H9 (cell line): ENCODE results near the gene MYCN. TPM values are rescaled to one million over a fixed set of nuclear protein-coding genes. Genes with fewer than 3 reads are reported as not detected.

Source experiments
- DNase-seq: peaks from one replicate; pipeline ENCODE4 v3.0.0-alpha.2; 2017
- H2AFZ ChIP-seq: one replicate; pipeline ENCODE4 v1.6.1; 2013; ENCODE audit warnings: mild to moderate bottlenecking, low read length, control low read depth, moderate library complexity
- H2AK5ac ChIP-seq: 2 replicates; pipeline ENCODE4 v1.6.1; 2013; ENCODE audit warnings: low read length, control low read depth, mixed read lengths; ENCODE audit not compliant: insufficient read length
- H2BK120ac ChIP-seq: one replicate; pipeline ENCODE4 v1.6.1; 2013; ENCODE audit warnings: low read depth, mild to moderate bottlenecking, low read length, control low read depth, inconsistent platforms; ENCODE audit not compliant: poor library complexity, severe bottlenecking
- H2BK12ac ChIP-seq: 2 replicates; pipeline ENCODE4 v1.6.1; 2013; ENCODE audit warnings: low read length, control low read depth, mixed read lengths, low read depth; ENCODE audit not compliant: insufficient read length
- H2BK15ac ChIP-seq: 2 replicates; pipeline ENCODE4 v1.6.1; 2013; ENCODE audit warnings: low read depth, low read length, control low read depth
- H2BK20ac ChIP-seq: one replicate; pipeline ENCODE4 v1.6.1; 2013; ENCODE audit warnings: low read depth, mild to moderate bottlenecking, low read length, control low read depth, inconsistent platforms; ENCODE audit not compliant: poor library complexity, severe bottlenecking
- H2BK5ac ChIP-seq: 2 replicates; pipeline ENCODE4 v1.6.1; 2013; ENCODE audit warnings: low read length, control low read depth, mixed read lengths; ENCODE audit not compliant: insufficient read length
- H3K14ac ChIP-seq: 2 replicates; pipeline ENCODE4 v1.6.1; 2013; ENCODE audit warnings: low read length, control low read depth; ENCODE audit not compliant: insufficient read depth
- H3K18ac ChIP-seq: 2 replicates; pipeline ENCODE4 v1.6.1; 2013; ENCODE audit warnings: low read depth, mild to moderate bottlenecking, mixed read lengths, low read length, control low read depth; ENCODE audit not compliant: insufficient read length
- H3K23ac ChIP-seq: 2 replicates; pipeline ENCODE4 v1.6.1; 2013; ENCODE audit warnings: low read length, control low read depth, mixed read lengths, low read depth; ENCODE audit not compliant: insufficient read length
- H3K23me2 ChIP-seq: 2 replicates; pipeline ENCODE4 v1.6.1; 2013; ENCODE audit warnings: low read depth, mild to moderate bottlenecking, mixed read lengths, low read length, control low read depth; ENCODE audit not compliant: insufficient read length, poor library complexity, severe bottlenecking
- H3K27ac ChIP-seq: 2 replicates; pipeline ENCODE4 v1.5.1; 2013; ENCODE audit warnings: low read length, control low read depth, mixed read lengths, low read depth; ENCODE audit not compliant: insufficient read length
- H3K27me3 ChIP-seq: 2 replicates; pipeline ENCODE4 v1.6.1; 2013; ENCODE audit warnings: low read length, control low read depth, inconsistent platforms; ENCODE audit not compliant: insufficient read depth
- H3K4ac ChIP-seq: 2 replicates; pipeline ENCODE4 v1.6.1; 2013; ENCODE audit warnings: low read depth, mild to moderate bottlenecking, control low read depth, inconsistent platforms, low read length, moderate library complexity
- H3K4me1 ChIP-seq: 2 replicates; pipeline ENCODE4 v1.6.1; 2013; ENCODE audit warnings: low read length, control low read depth, inconsistent platforms; ENCODE audit not compliant: insufficient read depth
- H3K4me2 ChIP-seq: 2 replicates; pipeline ENCODE4 v1.6.1; 2013; ENCODE audit warnings: low read length, control low read depth, mixed read lengths; ENCODE audit not compliant: insufficient read length, insufficient read depth
- H3K56ac ChIP-seq: 2 replicates; pipeline ENCODE4 v1.6.1; 2013; ENCODE audit warnings: low read depth, mild to moderate bottlenecking, mixed read lengths, low read length, control low read depth; ENCODE audit not compliant: insufficient read length
- H3K79me1 ChIP-seq: 2 replicates; pipeline ENCODE4 v1.6.1; 2013; ENCODE audit warnings: low read depth, mild to moderate bottlenecking, moderate library complexity, low read length, control low read depth, inconsistent platforms; ENCODE audit not compliant: insufficient read depth, poor library complexity, severe bottlenecking
- H3K79me2 ChIP-seq: 2 replicates; pipeline ENCODE4 v1.6.1; 2013; ENCODE audit warnings: low read length, control low read depth, inconsistent platforms; ENCODE audit not compliant: insufficient read depth
- H3K9ac ChIP-seq: 2 replicates; pipeline ENCODE4 v1.6.1; 2013; ENCODE audit warnings: low read length, control low read depth, mixed read lengths; ENCODE audit not compliant: insufficient read length; ENCODE audit errors: extremely low read depth
- H3K9me3 ChIP-seq: one replicate; pipeline ENCODE4 v1.6.1; 2013; ENCODE audit warnings: low read depth, low read length, inconsistent platforms; ENCODE audit not compliant: control insufficient read depth
- H3T11ph ChIP-seq: one replicate; pipeline ENCODE4 v1.6.1; 2013; ENCODE audit warnings: mild to moderate bottlenecking, low read length, control low read depth, inconsistent platforms
- H4K20me1 ChIP-seq: one replicate; pipeline ENCODE4 v1.6.1; 2013; ENCODE audit not compliant: control insufficient read depth, insufficient read length, insufficient read depth
- H4K5ac ChIP-seq: 2 replicates; pipeline ENCODE4 v1.6.1; 2013; ENCODE audit warnings: low read depth, mild to moderate bottlenecking, mixed read lengths, low read length, control low read depth; ENCODE audit not compliant: insufficient read length
- H4K8ac ChIP-seq: replicated peaks from 2 replicates; pipeline ENCODE4 v1.6.1; 2013; ENCODE audit warnings: low read length, control low read depth, mixed read lengths, low read depth; ENCODE audit not compliant: insufficient read length
- H4K91ac ChIP-seq: 2 replicates; pipeline ENCODE4 v1.6.1; 2013; ENCODE audit warnings: low read depth, mild to moderate bottlenecking, moderate library complexity, mixed read lengths, low read length, control low read depth; ENCODE audit not compliant: insufficient read length
- H3K27ac Mint-ChIP-seq, 3 experiments: 2 replicates in 2 of 3; 3 replicates in 1 of 3; pipeline ENCODE4 v1.8.0; 2020 to 2021; ENCODE audit warnings: mixed read lengths in 3 of 3, mild to moderate bottlenecking in 1 of 3, moderate library complexity in 1 of 3
- H3K27me3 Mint-ChIP-seq: 2 replicates; pipeline ENCODE4 v1.8.0; 2021; ENCODE audit warnings: low read depth, mild to moderate bottlenecking, moderate library complexity, mixed read lengths
- H3K36me3 Mint-ChIP-seq, 3 experiments: 2 replicates in 2 of 3; 3 replicates in 1 of 3; pipeline ENCODE4 v1.8.0; 2020 to 2021; ENCODE audit warnings: low read depth in 3 of 3, mixed read lengths in 3 of 3; ENCODE audit not compliant: insufficient read depth in 1 of 3
- H3K4me1 Mint-ChIP-seq, 2 experiments: 2 replicates each; pipeline ENCODE4 v1.8.0; 2020; ENCODE audit warnings: mixed read lengths in 2 of 2
- H3K4me3 Mint-ChIP-seq, 2 experiments: 2 replicates in 1 of 2; 3 replicates in 1 of 2; pipeline ENCODE4 v1.8.0; 2020 to 2021; ENCODE audit warnings: mild to moderate bottlenecking in 2 of 2, mixed read lengths in 2 of 2, moderate library complexity in 1 of 2
- H3K9me3 Mint-ChIP-seq, 2 experiments: 2 replicates in 1 of 2; 3 replicates in 1 of 2; pipeline ENCODE4 v1.8.0; 2020; ENCODE audit warnings: mild to moderate bottlenecking in 2 of 2, mixed read lengths in 2 of 2, moderate library complexity in 1 of 2
- CTCF ChIP-seq: fragments of 200-600 bp; sonication (generic); conservative IDR thresholded peaks from 3 replicates; pipeline ENCODE4 v1.8.0; 2021; ENCODE audit warnings: antibody characterized with exemption, mild to moderate bottlenecking
- WGBS: extraction: QIAGEN DNeasy Blood & Tissue Kit; methylation state at CpG from one replicate; pipeline ENCODE4 v1.1.7; 2013; ENCODE audit warnings: missing lambda C conversion rate, low lambda C conversion rate, mixed read lengths; ENCODE audit not compliant: insufficient read length; ENCODE audit errors: extremely low coverage; 5-methylcytosine and 5-hydroxymethylcytosine counted together
- total RNA-seq: library from RNA; stranded (reverse); gene quantifications from 2 replicates; pipeline ENCODE4 v1.2.1, GENCODE V29; 2021

Gene MYCN
- total RNA-seq, 1 experiment from 2014 or later: 100.0 TPM

- Mint-ChIP-seq H3K9me3 (peaks cover 0 to 3% of the 10 kb centered on the region in 2 experiments; a peak in 1 of 5 replicates), H3K4me3 (peak overlapping the region in 1 of 2 experiments; percentile 38; a peak in 1 of 5 replicates), H3K27me3 (peaks cover 3% of the 10 kb centered on the region), H3K36me3 (peaks cover 0 to 4% (median 0%) of the 10 kb centered on the region in 3 experiments; a peak in 2 of 7 replicates), H3K4me1 (peaks cover 57 to 60% of the 10 kb centered on the region in 2 experiments), H3K27ac (peak overlapping the region; percentile 69 to 97 (median 95); a peak in 4 of 7 replicates)
- Histone ChIP-seq H2BK12ac (no peak overlapping the region), H3K56ac (no peak overlapping the region), H3K79me1 (no peaks in the 10 kb centered on the region), H3K4ac (no peak overlapping the region), H3K4me1 (peaks cover 7% of the 10 kb centered on the region; the same call in 1 of the 2 replicates), H4K20me1 (peaks cover 3% of the 10 kb centered on the region), H3K79me2 (no peaks in the 10 kb centered on the region), H3K4me2 (peak overlapping the region; percentile 30), H4K8ac (no peak overlapping the region), H4K91ac (no peak overlapping the region), H2AFZ (no peak overlapping the region), H3K23ac (no peak overlapping the region), H3K9ac (no peak overlapping the region), H2AK5ac (no peak overlapping the region), H3T11ph (no peak overlapping the region), H3K23me2 (no peaks in the 10 kb centered on the region), H3K18ac (no peak overlapping the region), H4K5ac (no peak overlapping the region), H3K14ac (no peak overlapping the region), H2BK15ac (no peak overlapping the region), H2BK20ac (no peak overlapping the region), H3K27me3 (no peaks in the 10 kb centered on the region), H2BK5ac (no peak overlapping the region), H2BK120ac (no peak overlapping the region), H3K27ac (peak overlapping the region; percentile 38), H3K9me3 (no peaks in the 10 kb centered on the region)
- TF ChIP-seq CTCF: no peak
- WGBS: no CpG with 5 or more reads among the region's 14 CpGs
- DNase-seq: peak; percentile 91
These were observed 40.3 kb downstream of the MYCN start for GRCh38 chr2:15980605-15981098.
